GM18505 (cell line): ENCODE data around the gene GALNT13.
A peak's percentile ranks its signal among the peaks of the same experiment; 100 is the strongest.

Experiments used
- ATAC-seq: cut with Tn5 transposase; IDR thresholded peaks from one replicate; pipeline ENCODE4 v1.9.1; 2021; ENCODE audit not compliant: unreplicated experiment
- POLR2A ChIP-seq: IDR thresholded peaks from 4 replicates; pipeline ENCODE4 v1.6.1; 2011; ENCODE audit warnings: borderline replicate concordance; ENCODE audit not compliant: insufficient read depth, insufficient read length; ENCODE audit errors: extremely low read depth

GALNT13 gene

DNA sequence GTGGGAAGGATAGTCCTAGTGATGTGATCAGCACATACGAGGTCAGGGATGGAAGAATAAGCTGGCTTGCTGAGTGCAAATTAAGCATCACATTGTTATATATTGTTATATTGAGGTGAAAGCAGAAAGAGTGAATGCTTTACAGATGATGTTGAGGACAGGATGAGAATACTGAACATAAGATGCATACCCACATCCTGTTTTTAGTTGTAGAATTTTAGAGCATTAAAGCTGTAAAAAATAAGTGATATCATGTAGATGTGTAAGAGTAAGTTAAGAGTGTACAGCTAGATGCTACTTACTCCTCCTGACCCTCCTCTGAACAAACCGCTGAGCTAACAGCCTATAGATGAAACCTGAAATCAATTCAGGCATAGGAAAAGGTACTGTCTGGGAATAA lies 555.7 kb downstream of the GALNT13 start:
- TF ChIP-seq POLR2A: no peak
- no peak for ATAC-seq

DNA sequence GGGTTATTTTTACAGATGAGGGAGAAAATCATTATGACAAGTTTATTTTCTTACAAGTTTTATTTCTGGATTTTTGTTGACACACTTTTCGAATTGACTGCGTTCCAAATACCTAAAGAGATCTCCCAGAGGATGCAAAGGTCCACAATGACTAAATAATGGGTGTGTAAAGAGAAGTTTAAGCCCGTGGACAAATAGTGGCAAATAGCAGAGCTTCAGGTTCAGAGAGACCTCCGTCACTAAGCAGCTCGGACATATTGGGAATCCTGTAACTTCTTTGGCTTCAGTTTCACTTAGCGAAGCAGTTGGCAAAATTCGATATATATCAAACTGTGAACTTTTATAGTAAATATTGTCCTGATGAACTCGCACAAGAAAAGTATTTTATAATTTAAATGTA lies 556.3 kb downstream of the GALNT13 start:
- no peak for ATAC-seq
- TF ChIP-seq POLR2A: no peak

DNA sequence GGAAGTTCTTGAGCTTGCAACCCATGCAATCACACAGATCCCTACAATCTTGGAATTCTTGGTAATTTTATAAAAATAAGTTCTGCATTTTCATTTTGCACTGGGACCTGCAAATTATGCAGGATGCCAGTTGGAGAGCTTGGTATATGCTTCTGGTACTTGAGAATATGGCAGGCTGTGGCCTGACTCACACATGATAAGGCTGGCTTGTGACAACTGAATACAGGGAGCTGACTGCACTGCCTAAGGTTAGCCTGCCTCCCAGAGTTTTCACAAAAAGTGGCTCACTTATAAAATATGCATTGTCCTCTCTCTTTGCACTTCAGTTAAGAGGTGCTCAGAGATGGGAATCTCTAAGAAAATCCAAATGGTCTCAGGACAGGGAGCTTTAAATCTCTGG lies 561.3 kb downstream of the GALNT13 start:
- no peak for TF ChIP-seq POLR2A
- no peak for ATAC-seq

DNA sequence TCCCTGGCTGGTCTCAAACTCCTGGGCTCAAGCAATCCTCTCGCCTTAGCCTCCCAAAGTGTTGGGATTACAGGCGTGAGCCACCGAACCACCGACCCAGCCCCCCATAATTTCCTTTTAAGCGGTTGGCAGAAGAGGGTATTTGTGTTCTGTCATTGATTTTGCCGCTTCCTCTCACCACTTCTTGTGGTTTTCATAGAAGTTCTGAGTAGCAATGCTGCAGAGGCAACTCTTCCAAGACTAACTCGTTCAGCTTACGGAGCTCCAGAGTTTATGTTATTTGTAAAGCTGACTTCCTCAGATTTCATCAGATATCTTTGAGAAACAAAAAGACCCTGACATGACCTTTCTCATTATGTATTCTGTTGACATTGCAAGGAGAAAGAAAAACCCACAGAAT lies 565.4 kb downstream of the GALNT13 start:
- ATAC-seq: no peak
- TF ChIP-seq POLR2A: no peak

DNA sequence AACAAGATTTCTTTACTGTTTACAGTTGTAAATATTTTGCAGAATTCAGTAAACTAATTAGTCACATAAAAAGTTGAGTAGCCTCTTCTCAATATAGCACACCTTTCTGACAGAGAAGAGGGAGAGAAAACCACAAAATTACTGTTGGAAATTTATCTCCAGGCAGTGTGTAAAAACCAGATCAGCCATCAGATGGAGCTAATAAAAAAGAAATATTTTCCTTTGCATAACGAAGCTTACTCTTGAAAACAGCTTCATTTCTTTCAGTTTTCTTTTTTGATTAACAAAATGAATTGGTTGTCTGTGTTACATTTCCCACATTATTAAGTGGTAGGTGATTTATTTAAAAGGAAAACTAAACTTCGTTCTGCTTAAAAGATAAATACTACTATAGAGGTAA lies 567.4 kb downstream of the GALNT13 start:
- TF ChIP-seq POLR2A: no peak
- ATAC-seq: no peak

DNA sequence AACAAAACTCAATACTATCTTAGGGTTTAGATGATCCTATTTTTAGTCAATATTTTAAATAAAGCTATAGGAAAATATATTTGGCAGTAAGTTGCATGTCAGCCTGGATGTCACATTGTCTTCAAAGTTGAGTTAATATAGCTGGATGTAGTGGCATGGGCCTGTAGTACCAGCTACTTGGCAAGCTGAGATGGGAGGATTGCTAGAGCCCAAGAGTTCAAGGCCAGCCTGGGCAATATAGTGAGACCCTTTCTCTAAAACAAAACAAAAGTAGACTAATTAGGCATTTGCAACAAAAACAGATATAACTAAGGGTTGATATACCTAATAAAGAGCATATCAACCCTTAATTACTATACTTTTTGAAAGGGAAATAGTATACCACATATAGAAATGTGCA lies 572.2 kb downstream of the GALNT13 start:
- no peak for ATAC-seq
- no peak for TF ChIP-seq POLR2A

DNA sequence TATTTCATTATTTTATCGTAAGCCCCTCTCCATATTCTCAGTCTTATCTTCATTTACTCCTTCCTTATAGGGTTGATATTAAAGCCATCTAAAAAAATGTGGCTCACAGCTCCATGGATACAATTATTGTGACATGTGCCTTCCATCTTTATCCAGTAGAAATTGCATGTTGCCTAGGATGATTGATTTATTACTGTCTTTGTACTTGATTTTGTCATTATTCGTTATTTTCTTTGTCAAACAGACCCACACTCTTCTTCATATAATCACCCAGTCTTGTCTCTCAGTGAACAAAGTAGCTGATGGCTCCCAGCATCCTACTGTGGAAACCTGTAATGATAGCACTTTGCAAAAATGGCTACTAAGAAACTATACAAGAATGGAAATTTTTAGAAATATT lies 574.6 kb downstream of the GALNT13 start:
- no peak for ATAC-seq
- no peak for TF ChIP-seq POLR2A

DNA sequence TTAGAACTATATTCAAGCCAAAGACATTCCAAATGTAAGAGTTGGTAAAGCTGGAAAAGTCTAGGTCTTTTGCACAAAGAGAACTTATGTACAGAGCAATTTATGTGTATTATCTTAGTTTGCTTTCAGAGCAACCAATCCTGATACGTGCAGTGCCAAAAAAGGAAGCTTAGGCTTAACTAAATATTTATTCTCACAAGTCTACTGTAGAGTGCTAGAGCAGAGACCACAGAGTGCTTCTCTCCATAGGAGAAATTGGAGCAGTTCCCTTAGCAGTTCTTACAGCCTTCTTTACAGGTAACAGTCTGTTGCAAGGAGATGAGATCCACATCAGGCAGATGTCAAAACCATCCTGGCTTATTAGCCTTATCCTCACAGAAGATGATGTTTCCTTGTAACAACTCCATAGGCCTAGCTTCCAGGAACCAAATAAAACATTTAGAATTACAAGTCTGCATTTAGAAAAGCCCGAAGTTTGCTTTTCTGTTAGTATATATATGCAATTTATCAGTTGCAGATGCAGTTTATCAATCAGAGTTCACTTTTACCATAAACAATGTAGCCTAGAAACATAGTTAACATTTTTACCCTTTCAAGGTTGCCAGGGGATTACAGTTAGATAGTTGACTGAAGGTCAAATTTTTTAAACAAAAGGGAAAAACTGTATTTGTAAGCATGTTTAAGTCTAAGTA lies 576.2 kb downstream of the GALNT13 start:
- no peak for ATAC-seq
- TF ChIP-seq POLR2A: no peak

DNA sequence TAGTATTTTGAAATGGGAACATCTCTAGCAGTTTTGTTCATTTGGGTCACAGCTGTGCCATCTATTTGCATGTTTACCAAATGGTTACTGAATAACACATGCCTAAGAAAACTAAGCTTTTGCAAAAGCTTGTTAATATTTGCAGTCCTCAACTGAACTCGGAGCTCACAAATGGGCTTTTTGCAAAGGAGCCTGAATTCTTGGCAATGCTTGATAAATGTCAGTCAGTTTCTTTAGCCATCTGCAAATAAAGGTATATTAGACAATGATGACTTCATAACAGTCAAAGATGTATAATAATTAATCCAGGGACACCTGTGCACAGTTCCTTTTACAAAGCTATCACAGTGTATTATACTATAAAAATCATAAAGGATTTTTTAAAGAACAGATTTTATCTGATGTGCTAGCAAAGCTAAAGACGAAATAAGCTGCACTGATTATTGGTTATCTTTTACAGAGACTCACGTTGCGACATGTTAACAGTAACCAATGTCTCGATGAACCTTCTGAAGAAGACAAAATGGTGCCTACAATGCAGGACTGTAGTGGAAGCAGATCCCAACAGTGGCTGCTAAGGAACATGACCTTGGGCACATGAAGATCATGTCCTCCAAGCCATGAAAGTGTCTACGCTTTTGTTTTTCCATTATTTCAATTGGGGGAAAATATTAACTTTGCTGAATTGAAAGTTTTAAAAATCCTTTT lies 578.4 kb downstream of the GALNT13 start:
- no peak for ATAC-seq
- TF ChIP-seq POLR2A: no peak

DNA sequence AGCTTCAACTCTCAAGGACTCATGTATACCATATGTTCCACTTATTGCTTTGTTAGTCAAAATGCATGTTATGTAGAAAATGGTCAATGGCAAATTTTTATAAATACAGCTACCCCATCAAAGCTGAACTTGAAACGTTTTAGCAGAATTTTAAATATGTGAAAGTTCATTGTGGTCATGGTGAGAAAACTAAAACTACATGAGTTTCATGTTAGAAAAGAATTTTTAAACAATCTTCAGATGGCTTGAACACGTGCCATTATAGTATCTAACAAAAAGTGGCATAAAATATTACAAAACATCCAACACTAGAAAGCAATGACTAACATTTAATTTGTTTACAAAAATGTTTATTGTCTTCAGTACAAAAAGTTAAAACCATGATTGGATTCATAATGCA lies 580.7 kb downstream of the GALNT13 start:
- no peak for ATAC-seq
- TF ChIP-seq POLR2A: no peak

DNA sequence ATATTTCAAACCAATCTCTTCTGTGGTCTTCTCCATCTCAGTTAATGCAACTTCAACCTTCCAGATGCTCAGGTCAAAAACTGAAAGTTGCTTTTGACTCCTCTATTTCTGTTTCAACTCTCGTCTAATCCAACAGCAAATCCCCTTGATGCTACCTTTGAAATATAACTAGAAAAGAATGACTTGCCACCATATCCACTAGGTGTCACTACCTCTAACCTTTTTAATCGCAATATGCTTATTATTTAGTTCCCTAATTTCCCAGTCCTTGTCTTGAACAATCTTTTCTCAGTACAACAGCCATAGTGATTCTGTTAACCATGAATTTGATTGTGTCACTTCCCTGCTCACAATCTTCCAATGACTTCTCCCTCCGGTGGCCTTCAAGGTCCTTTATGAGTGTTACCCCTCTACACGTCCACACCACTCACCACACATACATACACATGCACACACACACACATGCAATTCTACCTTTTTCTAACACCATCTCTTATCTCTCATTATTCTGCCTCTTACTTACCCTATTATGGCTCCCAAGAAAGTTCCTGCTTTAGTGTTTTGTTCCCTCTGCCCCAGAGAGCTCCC lies 581.3 kb downstream of the GALNT13 start:
- ATAC-seq: peak; percentile 69

DNA sequence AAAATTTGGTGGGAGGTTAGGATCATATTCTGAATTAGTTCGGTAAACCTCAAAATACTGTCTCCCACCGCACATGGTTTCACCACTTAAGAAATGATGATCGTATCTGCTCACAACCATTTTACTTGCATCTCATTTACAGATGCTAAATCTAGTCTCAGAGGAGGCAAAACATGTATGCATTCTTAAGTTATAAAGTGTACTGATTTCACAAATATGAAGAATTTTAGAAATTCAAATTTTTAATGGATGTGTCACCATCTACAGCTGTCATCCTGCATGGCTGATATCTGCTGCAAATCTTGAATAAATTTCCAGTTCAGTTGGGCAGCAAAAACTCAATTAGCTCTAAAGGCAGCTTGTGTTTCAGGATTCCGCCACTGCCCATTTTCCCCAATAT lies 583.4 kb downstream of the GALNT13 start:
- ATAC-seq: no peak
- TF ChIP-seq POLR2A: no peak

More for the DNA sequence above, 581.3 kb downstream of the GALNT13 start:
- no peak for TF ChIP-seq POLR2A

DNA sequence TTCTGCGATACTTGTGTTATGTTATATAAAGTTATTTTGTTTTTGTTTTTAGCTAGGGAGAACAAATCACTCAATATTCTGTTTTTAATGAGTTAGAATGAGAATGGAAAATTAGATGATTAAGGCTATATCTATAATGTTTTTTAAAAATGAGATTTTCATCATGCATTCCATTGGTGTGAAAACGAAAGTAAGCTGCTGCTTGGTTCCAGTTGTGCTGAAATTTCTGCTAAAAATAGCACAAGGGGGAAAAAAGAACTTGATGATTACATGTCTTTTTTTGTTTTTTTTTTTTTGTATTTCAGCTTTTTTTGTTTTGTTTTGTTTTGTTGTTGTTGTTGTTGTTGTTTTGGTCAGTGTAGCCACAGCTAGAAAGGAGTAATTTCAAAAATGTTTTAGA lies 584.1 kb downstream of the GALNT13 start:
- ATAC-seq: no peak

DNA sequence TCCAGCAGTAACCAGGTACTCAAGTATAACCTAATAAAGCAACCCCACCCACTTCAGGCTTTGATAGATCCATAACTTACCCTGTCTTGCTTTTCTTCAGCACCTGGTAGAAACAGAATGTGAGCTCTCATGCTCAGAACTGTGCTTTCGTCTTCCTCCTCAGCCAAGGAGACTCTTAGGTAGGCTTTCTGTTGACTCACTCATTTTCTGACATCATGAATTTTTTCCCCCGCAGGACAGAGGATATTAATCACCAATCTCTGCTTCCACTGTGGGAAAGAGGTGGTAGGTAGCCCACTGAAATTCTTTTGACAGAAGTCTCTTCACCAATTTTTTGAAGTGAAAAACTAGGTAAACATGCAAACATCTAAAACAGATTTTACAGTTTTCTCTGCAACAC lies 585.6 kb downstream of the GALNT13 start:
- ATAC-seq: no peak
- TF ChIP-seq POLR2A: no peak

More for the DNA sequence above, 584.1 kb downstream of the GALNT13 start:
- TF ChIP-seq POLR2A: no peak
